HG03558 (cell line): Measurements from ENCODE around the gene GALNT9.

Experiments used
- ATAC-seq: cut with Tn5 transposase; IDR thresholded peaks from one replicate; pipeline ENCODE4 v1.9.1; 2021; ENCODE audit warnings: moderate number of reproducible peaks; ENCODE audit not compliant: unreplicated experiment; ENCODE audit errors: extremely low read depth

GALNT9 gene

GRCh38 chr12:132284827-132285741 lies 44.3 kb downstream of the GALNT9 start:
- ATAC-seq, result no peak

DNA sequence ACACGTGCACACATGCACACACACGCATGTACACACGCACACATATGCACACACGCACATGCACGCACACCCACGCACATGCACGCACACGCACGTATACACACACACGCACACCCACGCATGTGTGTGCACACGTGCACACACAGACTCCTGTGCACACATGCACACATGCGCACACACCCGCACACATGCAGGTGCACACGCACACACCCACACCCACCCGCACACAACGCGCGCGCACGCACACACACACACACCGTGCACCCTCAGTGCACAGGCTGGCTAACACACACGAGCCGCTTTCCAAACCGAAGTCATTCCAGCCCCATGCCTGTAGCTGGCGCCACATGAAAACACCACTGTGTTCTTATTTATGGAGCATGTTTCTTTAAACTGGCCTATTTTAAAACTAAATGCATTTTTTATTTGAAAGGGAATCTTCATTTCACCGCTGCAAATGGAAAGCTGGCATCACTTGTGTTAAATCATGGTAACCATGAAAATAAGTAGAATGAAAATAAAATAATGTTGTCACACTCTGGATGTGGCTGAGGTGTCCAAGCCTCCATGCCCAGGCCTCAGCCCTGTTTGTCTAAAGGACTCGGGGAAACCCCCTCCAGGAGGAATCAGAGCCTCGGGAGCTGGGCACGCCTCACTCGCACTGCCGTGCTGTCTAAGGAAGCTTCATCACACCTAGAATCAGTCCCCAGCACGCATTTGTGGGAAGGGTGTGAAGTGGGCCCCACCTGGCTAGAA lies 45.1 kb downstream of the GALNT9 start:
- ATAC-seq, result no peak

- no peak for ATAC-seq
These were observed 46.2 kb downstream of the GALNT9 start for GRCh38 chr12:132282950-132283771.

DNA sequence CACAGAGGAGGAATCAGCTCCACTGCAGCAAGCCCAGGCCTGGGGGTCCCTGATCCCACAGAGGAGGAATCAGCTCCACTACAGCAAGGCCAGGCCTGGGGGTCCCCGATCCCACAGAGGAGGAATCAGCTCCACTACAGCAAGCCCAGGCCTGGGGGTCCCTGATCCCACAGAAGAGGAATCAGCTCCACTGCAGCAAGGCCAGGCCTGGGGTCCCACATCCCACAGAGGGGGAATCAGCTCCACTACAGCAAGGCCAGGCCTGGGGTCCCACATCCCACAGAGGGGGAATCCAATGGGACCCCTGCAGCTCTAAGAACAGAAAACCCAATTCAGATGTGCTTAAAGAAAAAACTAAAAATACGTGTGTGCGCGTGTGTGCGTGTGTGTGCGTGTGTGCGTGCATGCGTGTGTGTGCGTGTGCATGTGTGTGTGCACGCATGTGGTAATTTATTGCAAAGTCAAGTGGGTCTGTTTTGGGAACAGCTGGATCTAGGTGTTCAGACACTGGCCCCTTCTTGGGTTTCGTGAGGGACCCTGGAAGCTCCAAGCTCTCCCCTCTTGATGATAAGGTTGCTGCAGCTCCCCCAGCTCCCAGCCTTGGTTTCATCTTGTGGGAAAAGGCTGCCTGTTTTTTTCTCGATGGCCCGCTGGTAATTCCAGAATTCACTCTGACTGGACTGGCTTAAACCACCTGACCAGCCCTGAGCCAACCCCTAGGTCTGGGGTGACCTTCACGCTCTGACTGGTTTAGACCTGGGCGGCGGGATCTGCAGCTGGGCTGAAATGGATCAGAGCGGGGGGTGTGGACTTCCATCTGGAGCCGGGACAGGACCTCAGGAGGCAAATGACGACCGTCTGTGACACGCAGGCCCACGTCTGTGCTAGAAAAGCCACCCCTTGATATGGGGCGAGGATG lies 47.1 kb downstream of the GALNT9 start:
- no peak for ATAC-seq

DNA sequence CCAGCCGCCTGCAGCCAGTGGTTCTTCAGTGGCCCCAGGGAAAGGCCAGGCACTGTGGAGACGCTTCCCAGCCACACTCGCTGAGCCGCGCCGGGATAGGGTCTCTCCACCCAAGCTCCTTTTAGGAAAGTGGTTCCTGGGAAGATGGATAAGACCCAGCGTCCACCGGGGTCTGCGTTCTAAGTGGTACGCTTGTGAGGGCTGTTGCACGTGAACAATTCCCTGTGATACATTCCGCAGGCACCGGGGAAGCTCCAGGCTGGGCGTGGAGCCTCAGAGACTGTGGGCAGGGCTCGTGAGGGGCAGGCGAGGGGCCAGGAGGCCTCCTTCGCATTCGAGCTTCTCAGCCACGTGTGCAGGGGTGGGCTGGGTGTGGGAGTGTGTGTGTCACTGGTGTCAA lies 48.4 kb downstream of the GALNT9 start:
- ATAC-seq, result no peak

DNA sequence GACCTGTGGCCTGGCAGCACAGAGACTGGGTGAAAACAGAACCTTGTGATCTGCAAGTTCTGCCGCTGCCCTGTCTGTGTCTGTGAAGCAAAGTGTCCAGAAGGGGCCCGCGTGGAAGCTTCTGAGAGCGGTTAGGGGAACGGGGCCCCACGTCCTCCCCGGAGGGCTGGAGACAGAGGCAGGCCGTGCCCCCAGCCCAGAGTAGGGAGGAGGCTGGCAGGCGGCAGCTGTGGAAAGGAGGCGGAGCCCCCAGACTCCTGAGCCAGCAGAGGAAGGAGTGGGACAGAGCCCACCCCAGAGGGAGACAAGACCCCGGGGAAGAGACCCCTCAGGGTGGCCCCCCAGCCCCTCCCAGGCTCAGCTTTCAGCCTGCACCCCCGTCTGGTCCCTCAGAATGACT lies 49.0 kb downstream of the GALNT9 start:
- no peak for ATAC-seq

- ATAC-seq, result no peak
These were observed 49.5 kb downstream of the GALNT9 start for GRCh38 chr12:132279930-132280329.

GRCh38 chr12:132279184-132279889 lies 50.1 kb downstream of the GALNT9 start:
- no peak for ATAC-seq

DNA sequence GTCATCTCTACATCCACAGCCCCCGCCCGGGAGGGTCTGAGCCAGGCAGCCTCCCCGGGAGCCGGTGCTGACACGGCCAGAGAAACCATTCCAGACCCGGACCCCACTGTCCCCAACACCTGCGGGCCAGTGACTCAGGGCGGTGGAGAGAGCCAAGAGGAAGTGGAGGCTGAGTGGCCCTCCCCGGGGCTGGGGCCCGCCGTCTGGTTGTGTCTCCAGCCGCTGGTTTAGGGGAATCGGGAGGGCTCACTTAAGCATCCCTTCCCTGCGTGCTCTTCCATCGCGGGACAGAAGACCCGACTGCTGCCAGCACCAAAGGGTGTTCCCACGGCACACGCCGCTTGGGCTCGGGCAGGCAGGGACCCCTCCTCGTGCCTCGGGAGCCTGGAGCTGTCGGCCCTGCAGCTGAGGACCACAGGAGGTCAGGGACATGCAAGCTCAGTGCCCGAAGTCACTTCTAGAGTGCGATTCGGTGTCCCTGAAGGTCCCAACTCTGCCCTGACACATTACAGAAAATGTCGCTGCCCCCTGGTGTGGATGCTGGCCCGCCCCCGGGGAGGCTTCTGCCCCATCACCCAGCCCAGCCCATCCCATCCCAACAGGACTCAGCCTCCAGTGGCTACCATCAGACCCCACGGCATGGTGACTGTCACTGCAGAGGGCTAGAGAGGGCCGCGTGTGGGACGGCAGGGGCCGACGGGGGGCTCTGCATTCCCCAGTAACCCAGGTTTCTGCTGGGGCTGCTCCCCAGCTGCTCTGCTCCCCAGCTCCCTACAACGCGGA lies 50.8 kb downstream of the GALNT9 start:
- ATAC-seq, result no peak

GRCh38 chr12:132277949-132278348 lies 51.4 kb downstream of the GALNT9 start:
- ATAC-seq, result no peak

- ATAC-seq, result no peak
These were observed 51.9 kb downstream of the GALNT9 start for GRCh38 chr12:132277374-132277941.

DNA sequence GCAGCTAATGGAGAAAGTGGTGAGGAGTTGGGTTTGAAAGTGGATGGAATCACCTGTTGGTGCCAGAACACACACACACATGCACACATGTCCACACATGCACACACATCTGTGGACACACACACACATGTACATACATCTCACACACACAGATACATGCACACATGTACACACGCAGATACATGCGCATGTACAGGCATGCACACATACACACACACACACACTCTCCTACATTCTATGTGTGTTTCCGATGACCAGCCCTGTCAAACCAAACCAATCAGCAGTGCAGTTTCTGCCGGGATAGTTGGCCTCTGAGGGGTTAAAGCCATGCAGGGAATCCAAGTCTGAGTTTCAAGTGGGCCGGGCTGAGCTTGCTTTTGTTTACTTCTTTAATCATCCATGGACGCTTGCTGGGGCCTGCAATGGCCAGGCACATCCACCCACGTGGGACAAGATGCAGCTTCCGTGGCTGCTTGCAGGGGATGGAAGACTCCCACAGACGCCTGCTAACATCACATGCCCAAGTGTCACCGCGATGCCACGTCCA lies 52.5 kb downstream of the GALNT9 start:
- ATAC-seq, result no peak

DNA sequence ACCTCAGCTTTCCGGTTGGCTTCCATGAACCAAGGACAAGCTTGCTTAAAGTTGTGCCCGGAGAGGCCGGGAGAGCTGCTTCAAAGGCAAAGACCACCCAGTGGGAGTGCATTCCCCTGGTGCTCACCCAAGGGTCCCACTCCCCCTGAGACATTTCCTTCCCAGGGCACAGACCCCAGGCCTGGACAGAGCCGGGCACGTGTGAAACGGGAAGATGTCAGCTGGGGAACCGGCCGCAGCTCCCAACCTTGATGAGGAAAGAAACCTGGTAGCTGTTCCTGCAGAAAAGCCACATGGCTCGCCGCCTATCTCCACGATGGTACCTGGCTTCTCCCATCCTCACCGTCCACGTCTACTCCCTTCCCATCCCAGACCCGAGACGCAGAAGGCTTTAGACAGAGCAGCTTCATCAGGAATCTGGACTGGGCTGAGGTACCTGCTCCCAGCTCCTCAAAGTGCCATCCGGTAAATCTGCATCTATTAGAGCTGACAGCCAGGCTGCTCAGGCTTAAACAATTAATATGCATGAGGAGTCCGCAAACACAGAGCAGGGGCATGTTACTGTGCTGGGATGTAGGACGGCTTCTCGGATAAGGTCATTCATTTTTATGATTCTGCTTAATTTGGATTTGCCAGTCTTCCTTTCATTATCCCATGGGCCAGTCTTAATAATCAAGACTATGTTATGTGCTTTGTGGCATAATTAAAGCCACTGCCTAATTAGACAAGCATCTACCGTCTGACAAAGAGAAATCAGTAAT lies 53.1 kb downstream of the GALNT9 start:
- ATAC-seq, result no peak

GRCh38 chr12:132275631-132276030 lies 53.8 kb downstream of the GALNT9 start:
- no peak for ATAC-seq

DNA sequence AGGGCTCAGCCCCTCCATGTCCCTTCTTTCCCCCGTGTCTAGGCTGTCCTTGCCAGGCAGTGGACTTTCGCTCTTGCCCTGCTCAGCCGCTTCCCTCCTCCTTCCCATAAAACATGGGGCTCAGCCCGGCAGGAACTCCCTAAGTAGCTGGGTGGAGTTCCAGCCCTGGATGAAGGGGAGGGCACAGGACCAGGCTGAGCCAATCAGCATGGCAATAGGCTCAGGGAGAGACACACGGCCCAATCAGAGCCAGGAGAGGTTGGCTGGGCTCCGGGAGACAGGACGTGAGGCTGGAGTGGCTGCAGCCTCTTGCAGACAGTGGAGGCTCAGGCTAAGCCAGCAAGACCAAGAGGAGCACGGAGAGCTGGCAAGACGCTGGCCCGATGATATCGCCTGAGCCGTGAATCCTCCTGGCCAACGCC lies 54.3 kb downstream of the GALNT9 start:
- no peak for ATAC-seq

DNA sequence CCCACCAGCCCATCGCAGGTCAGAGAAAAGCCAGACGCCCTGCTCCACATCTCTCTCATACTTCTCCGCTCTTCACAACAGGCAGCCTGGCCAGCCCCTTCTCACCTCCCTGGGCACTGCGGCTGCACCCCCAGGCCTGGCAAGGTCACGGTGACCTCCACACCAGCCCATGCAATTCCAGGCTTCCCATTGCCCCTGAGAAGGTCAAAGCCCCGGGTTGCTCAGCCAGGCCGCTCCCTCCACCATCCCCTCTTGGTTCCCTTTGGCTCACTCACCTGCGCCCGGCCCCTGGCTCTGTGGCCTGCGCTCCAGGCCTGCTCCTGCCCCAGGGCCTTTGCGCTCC lies 55.4 kb downstream of the GALNT9 start:
- no peak for ATAC-seq

DNA sequence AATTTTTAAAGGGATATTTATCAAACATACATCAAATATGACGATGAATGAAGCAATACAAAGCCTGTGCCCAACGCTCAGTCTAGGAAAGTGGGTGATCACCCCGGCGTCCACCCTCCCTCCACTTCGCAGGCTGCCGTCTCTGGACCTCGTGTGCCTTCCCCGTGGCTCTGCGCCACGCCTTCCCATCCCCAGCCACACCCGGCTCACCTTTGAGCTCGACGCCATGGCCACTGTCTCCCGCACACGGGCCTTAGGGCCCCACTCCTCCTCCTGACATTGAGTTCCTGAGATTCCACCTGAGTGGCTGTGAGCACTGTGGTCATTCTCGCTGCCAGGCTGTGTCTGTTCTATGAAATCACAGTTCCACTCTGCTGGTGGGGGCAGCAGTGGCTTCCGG lies 56.7 kb downstream of the GALNT9 start:
- no peak for ATAC-seq
